Nephron (organoid): Measurements from ENCODE around the gene DDHD1.
"Not testable (repeated sequence)": the region's sequence is repeated elsewhere in the genome, so short reads cannot be mapped to it uniquely, and the experiment has no call there.

Experiments
- H3K27ac Mint-ChIP-seq, 3 experiments: 2 replicates each; pipeline ENCODE4 v1.8.0; 2020; ENCODE audit warnings: mixed read lengths in 3 of 3, mild to moderate bottlenecking in 2 of 3, moderate library complexity in 1 of 3
- H3K27me3 Mint-ChIP-seq: 2 replicates; pipeline ENCODE4 v1.8.0; 2021; ENCODE audit warnings: low read depth, mild to moderate bottlenecking, moderate library complexity, mixed read lengths
- H3K36me3 Mint-ChIP-seq: 2 replicates; pipeline ENCODE4 v1.8.0; 2020; ENCODE audit warnings: low read depth, mixed read lengths
- H3K4me1 Mint-ChIP-seq: 2 replicates; pipeline ENCODE4 v1.8.0; 2020; ENCODE audit warnings: mixed read lengths
- H3K4me3 Mint-ChIP-seq, 3 experiments: 2 replicates each; pipeline ENCODE4 v1.8.0; 2020; ENCODE audit warnings: mild to moderate bottlenecking in 3 of 3, mixed read lengths in 3 of 3, moderate library complexity in 2 of 3
- H3K9me3 Mint-ChIP-seq: 2 replicates; pipeline ENCODE4 v1.8.0; 2020; ENCODE audit warnings: mixed read lengths
- CTCF ChIP-seq, 3 experiments: fragments of 200-600 bp; sonication (generic); IDR thresholded peaks; one replicate each; pipeline ENCODE4 v1.5.0; 2021; ENCODE audit warnings: antibody characterized with exemption in 3 of 3; ENCODE audit not compliant: unreplicated experiment in 3 of 3

Gene DDHD1

GRCh38 chr14:53137568-53138203, 15.4 kb downstream of the DDHD1 start:
- Mint-ChIP-seq H3K27me3 (no peaks in the 10 kb centered on the region), H3K36me3 (peaks cover 55% of the 10 kb centered on the region), H3K4me3 (no peak overlapping the region), H3K9me3 (peaks cover 68% of the 10 kb centered on the region), H3K27ac (no peak overlapping the region), H3K4me1 (no peaks in the 10 kb centered on the region)
- no peak for TF ChIP-seq CTCF (IDR thresholded peaks at IDR 0.05; ENCODE audit: unreplicated experiment in 3 of 3)

- not testable (repeated sequence) for H3K27ac Mint-ChIP-seq, H3K36me3 Mint-ChIP-seq, H3K4me3 Mint-ChIP-seq, H3K9me3 Mint-ChIP-seq, H3K27me3 Mint-ChIP-seq
- H3K4me1 Mint-ChIP-seq = peaks cover 11% of the 10 kb centered on the region
These were observed 22.6 kb downstream of the DDHD1 start for GRCh38 chr14:53130491-53130890.

- Mint-ChIP-seq H3K4me3 (no peak overlapping the region), H3K4me1 (peaks cover 18% of the 10 kb centered on the region), H3K36me3 (no peaks in the 10 kb centered on the region), H3K9me3 (no peaks in the 10 kb centered on the region), H3K27me3 (no peaks in the 10 kb centered on the region), H3K27ac (no peak overlapping the region)
- TF ChIP-seq CTCF (IDR thresholded peaks at IDR 0.05; ENCODE audit: unreplicated experiment in 3 of 3) = no peak
These were observed 24.7 kb downstream of the DDHD1 start for GRCh38 chr14:53128303-53129028.

GRCh38 chr14:53127832-53128231, 25.3 kb downstream of the DDHD1 start:
- no peaks in the 10 kb centered on the region for H3K36me3 Mint-ChIP-seq
- TF ChIP-seq CTCF (IDR thresholded peaks at IDR 0.05; ENCODE audit: unreplicated experiment in 3 of 3) = no peak
- H3K4me1 Mint-ChIP-seq = peaks cover 18% of the 10 kb centered on the region
- no peaks in the 10 kb centered on the region for H3K9me3 Mint-ChIP-seq
- no peak overlapping the region for H3K27ac Mint-ChIP-seq
- H3K4me3 Mint-ChIP-seq = no peak overlapping the region
- H3K27me3 Mint-ChIP-seq = no peaks in the 10 kb centered on the region

GRCh38 chr14:53127151-53127550, 26.0 kb downstream of the DDHD1 start:
- H3K4me1 Mint-ChIP-seq = peaks cover 18% of the 10 kb centered on the region
- no peak overlapping the region for H3K27ac Mint-ChIP-seq
- H3K4me3 Mint-ChIP-seq = no peak overlapping the region
- peaks cover 3% of the 10 kb centered on the region for H3K9me3 Mint-ChIP-seq
- no peak for TF ChIP-seq CTCF (IDR thresholded peaks at IDR 0.05; ENCODE audit: unreplicated experiment in 3 of 3)
- H3K27me3 Mint-ChIP-seq = no peaks in the 10 kb centered on the region
- H3K36me3 Mint-ChIP-seq = peaks cover 3% of the 10 kb centered on the region

- Mint-ChIP-seq H3K4me3 (no peak overlapping the region), H3K4me1 (peaks cover 18% of the 10 kb centered on the region), H3K27ac (no peak overlapping the region), H3K9me3 (peaks cover 7% of the 10 kb centered on the region), H3K36me3 (peaks cover 6% of the 10 kb centered on the region), H3K27me3 (no peaks in the 10 kb centered on the region)
- no peak for TF ChIP-seq CTCF (IDR thresholded peaks at IDR 0.05; ENCODE audit: unreplicated experiment in 3 of 3)
These were observed 26.4 kb downstream of the DDHD1 start for GRCh38 chr14:53126731-53127130.
